ENCODE data around the gene SIRT6.

Gene SIRT6

DNA sequence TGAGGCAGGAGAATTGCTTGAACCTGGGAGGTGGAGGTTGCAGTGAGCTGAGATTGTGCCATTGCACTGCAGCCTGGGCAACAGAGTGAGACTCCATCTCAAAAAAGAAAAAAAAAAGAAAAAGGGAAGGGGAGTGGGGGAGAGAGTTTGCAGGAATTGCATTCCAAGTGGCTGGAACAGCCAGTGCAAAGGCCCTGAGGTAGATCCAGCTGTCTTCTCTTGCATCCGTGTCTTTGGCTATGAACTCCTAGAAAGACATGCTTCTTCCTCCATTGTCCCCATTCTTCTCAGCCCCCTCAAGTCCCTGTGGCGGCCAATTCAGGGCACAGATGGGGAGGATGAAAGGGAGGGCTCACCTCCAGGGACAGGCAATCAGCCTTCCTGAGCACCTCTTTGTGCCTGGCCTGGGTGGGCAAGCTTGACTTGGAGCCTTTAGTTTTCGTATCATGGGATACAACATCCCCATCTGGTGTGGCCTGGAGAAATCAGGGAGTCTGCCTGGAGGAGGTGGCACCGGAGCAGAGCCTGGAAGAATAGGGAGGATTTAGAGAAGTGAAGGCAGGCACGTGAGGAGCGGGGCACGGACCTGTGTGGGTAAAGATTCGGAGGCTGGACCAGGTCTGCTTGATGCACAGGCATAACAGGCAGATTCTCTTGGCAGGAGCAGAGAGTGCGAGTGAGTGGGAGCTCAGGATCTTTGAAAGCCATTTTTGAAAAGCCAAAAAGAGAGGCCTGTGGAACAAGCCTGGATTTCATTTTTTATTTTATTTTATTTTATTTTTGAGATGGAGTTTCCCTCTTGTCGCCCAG lies 5.2 kb upstream of the SIRT6 start:
- TF ChIP-seq CTCF (conservative IDR thresholded peaks at IDR 0.05), result no peak

DNA sequence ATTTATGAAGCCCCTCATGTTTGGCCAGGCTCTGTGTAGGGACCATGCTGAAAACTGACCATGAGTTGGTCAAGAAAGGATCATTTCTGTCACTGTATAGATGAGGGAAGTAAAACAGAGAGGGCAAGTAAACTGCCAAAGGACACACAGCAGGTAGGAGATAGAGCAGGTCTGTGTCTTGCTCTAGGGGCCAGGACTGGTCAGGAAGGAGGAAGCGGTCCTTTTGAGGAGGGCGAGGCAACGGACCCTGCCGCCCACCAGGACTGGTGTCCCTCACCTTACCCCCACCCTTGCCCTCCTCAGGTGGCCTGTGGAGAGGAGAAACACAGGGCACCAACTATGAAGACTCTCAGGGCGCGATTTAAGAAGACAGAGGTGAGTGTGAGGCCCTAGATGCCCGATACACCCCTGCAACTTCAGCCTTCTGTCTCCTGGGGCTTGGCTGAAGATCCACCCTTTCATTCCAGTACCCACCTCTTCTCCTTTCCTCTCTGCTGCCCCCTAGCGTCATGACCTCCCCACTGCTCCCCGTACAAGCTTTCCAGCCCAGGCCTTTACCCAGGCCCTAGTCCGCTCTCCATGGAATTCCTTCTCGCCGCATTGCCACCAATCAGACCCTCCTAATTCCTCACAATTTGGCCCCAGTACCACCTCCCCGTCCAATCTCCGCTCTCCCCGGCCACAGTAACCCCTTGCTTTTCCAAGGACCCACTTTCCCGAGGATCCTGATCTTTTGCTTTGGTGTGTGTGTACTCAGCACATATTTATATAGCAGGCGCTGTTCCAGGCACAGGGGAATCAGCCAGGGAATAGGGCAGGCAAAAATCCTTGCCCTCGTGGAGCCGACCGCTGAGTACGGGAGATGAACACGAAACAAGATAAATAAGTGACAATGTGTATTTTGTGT lies 4.0 kb upstream of the SIRT6 start:
- TF ChIP-seq CTCF (conservative IDR thresholded peaks at IDR 0.05), result peak; percentile 79

More for the DNA sequence above, 5.2 kb upstream of the SIRT6 start:
- 0 out of 2 replicates have a peak overlapping the region, but pooled peaks have one; percentile 16 for H3K27ac ChIP-seq

DNA sequence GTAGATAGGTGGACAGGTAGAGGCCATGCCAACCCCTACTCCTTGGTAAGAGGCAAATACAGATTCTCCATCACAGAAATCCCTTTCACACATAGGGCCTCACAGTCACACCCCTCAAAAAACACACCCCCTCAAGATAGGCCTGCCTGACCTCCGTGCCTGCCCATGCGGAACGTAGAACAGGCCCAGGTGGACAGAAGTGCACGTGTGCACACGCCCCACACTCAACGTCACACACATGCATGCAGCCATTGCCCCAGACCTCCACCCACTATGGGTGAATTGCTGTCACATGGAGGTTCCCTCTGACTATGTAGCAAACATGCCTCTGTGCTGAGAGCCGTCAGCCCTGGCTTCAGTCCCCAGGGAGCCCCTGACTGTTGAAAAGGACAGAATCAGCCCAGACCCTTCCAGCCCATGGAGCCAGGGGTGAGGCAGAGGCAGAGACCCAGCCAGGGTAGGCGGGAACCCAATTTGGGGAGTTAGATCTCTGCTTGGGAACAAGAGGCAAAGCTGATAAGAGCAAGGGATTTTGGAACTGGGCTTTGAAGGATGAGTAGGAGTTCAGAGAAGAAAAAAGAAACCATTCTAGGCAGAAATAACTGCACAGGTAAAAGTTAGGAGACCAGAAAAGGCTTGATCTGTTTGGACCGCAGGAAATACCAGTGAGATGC lies 3.2 kb upstream of the SIRT6 start:
- no peak overlapping the region for H3K27ac ChIP-seq
- TF ChIP-seq CTCF (conservative IDR thresholded peaks at IDR 0.05), result no peak

More for the DNA sequence above, 4.0 kb upstream of the SIRT6 start:
- peak overlapping the region; percentile 16; the same call in 1 of the 2 replicates for H3K27ac ChIP-seq

GRCh38 chr19:4184718-4185352 lies 2.5 kb upstream of the SIRT6 start:
- TF ChIP-seq CTCF (conservative IDR thresholded peaks at IDR 0.05), result no peak
- no peak overlapping the region for H3K27ac ChIP-seq

GRCh38 chr19:4183967-4184717 lies 1.8 kb upstream of the SIRT6 start:
- no peak for TF ChIP-seq CTCF (conservative IDR thresholded peaks at IDR 0.05)
- H3K27ac ChIP-seq, result no peak overlapping the region

DNA sequence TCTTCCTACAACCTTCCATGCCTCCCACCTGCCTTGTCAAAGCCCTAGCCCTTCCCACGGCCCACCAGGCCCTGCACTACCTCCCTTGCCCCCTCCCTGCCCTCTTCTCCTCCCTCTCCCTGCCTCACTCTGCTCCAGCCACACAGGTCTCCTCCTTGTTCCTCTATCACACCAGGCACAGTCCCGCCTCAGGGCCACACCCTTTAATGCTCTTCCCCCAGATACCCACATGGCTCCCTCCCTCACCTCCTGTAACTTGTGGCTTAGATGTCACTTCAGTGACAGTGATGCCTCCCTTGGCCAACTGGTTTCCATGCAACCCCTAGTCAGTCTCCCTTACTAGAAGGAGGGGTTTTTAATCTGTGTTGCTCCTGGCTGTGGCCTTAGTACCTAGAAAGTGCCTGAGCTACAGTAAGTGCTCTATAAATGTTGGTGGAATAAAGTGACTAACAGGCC lies 1.3 kb downstream of the SIRT6 start:
- no peak overlapping the region; the same call in 1 of the 2 replicates for H3K27ac ChIP-seq
- no peak for TF ChIP-seq CTCF (conservative IDR thresholded peaks at IDR 0.05)
